Stimulated activated memory B cell treated with anti-CD40 and anti-IgM and Interleukin-4, amounts not matched to agents 10 μg/mL and 1 μg/mL and 100 μg/mL, for 72 hours (primary cell): ENCODE results near the gene CYYR1.
"Not testable (repeated sequence)": the region's sequence is repeated elsewhere in the genome, so short reads cannot be mapped to it uniquely, and the experiment has no call there.

Experiments
- ATAC-seq: fragments of 150-1000 bp; cut with Tn5 transposase; 2 replicates; pipeline ENCODE4 v1.10.0; 2021
- H3K27ac Mint-ChIP-seq: one replicate; pipeline ENCODE4 v1.8.0; 2022; ENCODE audit warnings: mild to moderate bottlenecking, mixed read lengths
- H3K27me3 Mint-ChIP-seq: one replicate; pipeline ENCODE4 v1.8.0; 2022; ENCODE audit warnings: mixed read lengths
- H3K36me3 Mint-ChIP-seq: one replicate; pipeline ENCODE4 v1.8.0; 2022; ENCODE audit warnings: mixed read lengths
- H3K4me1 Mint-ChIP-seq: one replicate; pipeline ENCODE4 v1.8.0; 2022; ENCODE audit warnings: mixed read lengths
- H3K4me3 Mint-ChIP-seq: one replicate; pipeline ENCODE4 v1.8.0; 2022; ENCODE audit warnings: mild to moderate bottlenecking, moderate library complexity, mixed read lengths
- H3K9me3 Mint-ChIP-seq: one replicate; pipeline ENCODE4 v1.8.0; 2022; ENCODE audit warnings: mixed read lengths

Gene CYYR1

GRCh38 chr21:26487981-26488480 is 85.1 kb downstream of the CYYR1 start:
- H3K4me1 Mint-ChIP-seq = no peaks in the 10 kb centered on the region
- no peak overlapping the region for H3K4me3 Mint-ChIP-seq
- no peak for ATAC-seq
- H3K27me3 Mint-ChIP-seq = no peaks in the 10 kb centered on the region
- H3K36me3 Mint-ChIP-seq = no peaks in the 10 kb centered on the region
- H3K27ac Mint-ChIP-seq = no peak overlapping the region
- peaks cover 2% of the 10 kb centered on the region for H3K9me3 Mint-ChIP-seq

DNA sequence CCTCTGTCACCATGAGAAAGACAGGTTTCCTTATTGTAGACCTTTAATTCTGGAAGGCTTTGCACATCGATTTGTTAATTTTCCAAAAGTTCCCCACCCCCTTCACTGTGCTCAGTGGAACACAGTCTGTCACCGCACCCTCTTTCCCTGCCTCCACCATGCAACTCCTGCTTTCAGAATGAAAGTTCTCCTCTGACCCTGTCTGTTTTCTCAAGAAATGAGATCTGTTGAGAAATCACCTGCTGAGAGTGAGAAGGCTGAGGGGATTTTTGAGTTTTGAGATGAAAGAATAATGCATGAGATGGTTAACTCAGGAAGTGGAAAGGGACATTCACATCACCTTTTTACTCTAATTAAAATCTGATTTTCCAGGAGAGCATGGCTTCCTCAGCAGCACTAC is 99.6 kb downstream of the CYYR1 start:
- no peak for ATAC-seq
- no peak overlapping the region for H3K27ac Mint-ChIP-seq
- H3K9me3 Mint-ChIP-seq = peaks cover 8% of the 10 kb centered on the region
- H3K36me3 Mint-ChIP-seq = no peaks in the 10 kb centered on the region
- H3K27me3 Mint-ChIP-seq = no peaks in the 10 kb centered on the region
- H3K4me1 Mint-ChIP-seq = no peaks in the 10 kb centered on the region
- no peak overlapping the region for H3K4me3 Mint-ChIP-seq

- no peak overlapping the region for H3K4me3 Mint-ChIP-seq
- H3K4me1 Mint-ChIP-seq = no peaks in the 10 kb centered on the region
- H3K36me3 Mint-ChIP-seq = no peaks in the 10 kb centered on the region
- no peak overlapping the region for H3K27ac Mint-ChIP-seq
- no peaks in the 10 kb centered on the region for H3K27me3 Mint-ChIP-seq
- ATAC-seq = no peak
- peaks cover 8% of the 10 kb centered on the region for H3K9me3 Mint-ChIP-seq
Measured at GRCh38 chr21:26471099-26471471, 102.0 kb downstream of the CYYR1 start.

GRCh38 chr21:26470351-26471098 is 102.6 kb downstream of the CYYR1 start:
- Mint-ChIP-seq H3K4me3 (no peak overlapping the region), H3K27me3 (no peaks in the 10 kb centered on the region), H3K4me1 (no peaks in the 10 kb centered on the region), H3K9me3 (peaks cover 8% of the 10 kb centered on the region), H3K36me3 (no peaks in the 10 kb centered on the region), H3K27ac (no peak overlapping the region)
- ATAC-seq = no peak

GRCh38 chr21:26469789-26470188 is 103.3 kb downstream of the CYYR1 start:
- no peak overlapping the region for H3K27ac Mint-ChIP-seq
- no peaks in the 10 kb centered on the region for H3K36me3 Mint-ChIP-seq
- H3K9me3 Mint-ChIP-seq = peaks cover 8% of the 10 kb centered on the region
- ATAC-seq = no peak
- H3K27me3 Mint-ChIP-seq = no peaks in the 10 kb centered on the region
- H3K4me3 Mint-ChIP-seq = no peak overlapping the region
- no peaks in the 10 kb centered on the region for H3K4me1 Mint-ChIP-seq

DNA sequence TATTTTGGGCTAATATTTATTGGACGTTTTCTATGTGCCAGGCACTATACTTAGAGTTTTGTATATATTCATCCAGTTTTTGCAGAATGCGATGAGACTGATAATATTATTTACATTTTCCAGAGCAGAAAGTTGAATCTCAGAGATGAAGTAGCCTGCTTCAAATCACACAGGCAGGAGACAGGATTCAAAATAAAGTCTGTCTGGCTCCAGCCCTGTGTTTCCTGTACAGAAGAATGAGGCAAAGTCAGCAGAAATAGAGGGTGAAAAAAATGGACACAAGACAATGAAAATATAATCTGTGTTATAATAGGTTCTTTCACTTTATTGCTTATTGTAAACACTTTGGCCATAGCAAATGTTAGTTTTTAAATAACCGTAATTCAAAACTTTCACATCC is 107.2 kb downstream of the CYYR1 start:
- no peak for ATAC-seq
- Mint-ChIP-seq H3K27ac (no peak overlapping the region), H3K4me3 (no peak overlapping the region), H3K27me3 (no peaks in the 10 kb centered on the region), H3K36me3 (no peaks in the 10 kb centered on the region), H3K4me1 (no peaks in the 10 kb centered on the region), H3K9me3 (peaks cover 4% of the 10 kb centered on the region)

- no peak overlapping the region for H3K27ac Mint-ChIP-seq
- H3K27me3 Mint-ChIP-seq = no peaks in the 10 kb centered on the region
- no peaks in the 10 kb centered on the region for H3K36me3 Mint-ChIP-seq
- H3K4me1 Mint-ChIP-seq = no peaks in the 10 kb centered on the region
- H3K9me3 Mint-ChIP-seq = peaks cover 4% of the 10 kb centered on the region
- H3K4me3 Mint-ChIP-seq = no peak overlapping the region
- ATAC-seq = no peak
Measured at GRCh38 chr21:26461500-26461899, 111.6 kb downstream of the CYYR1 start.

GRCh38 chr21:26460621-26461020 is 112.5 kb downstream of the CYYR1 start:
- Mint-ChIP-seq H3K4me1 (no peaks in the 10 kb centered on the region), H3K27me3 (no peaks in the 10 kb centered on the region), H3K4me3 (no peak overlapping the region), H3K27ac (no peak overlapping the region), H3K9me3 (peaks cover 4% of the 10 kb centered on the region), H3K36me3 (no peaks in the 10 kb centered on the region)
- no peak for ATAC-seq

- H3K4me1 Mint-ChIP-seq, ATAC-seq, H3K27ac Mint-ChIP-seq, H3K27me3 Mint-ChIP-seq, H3K36me3 Mint-ChIP-seq, H3K4me3 Mint-ChIP-seq, H3K9me3 Mint-ChIP-seq: not testable (repeated sequence)
Measured at GRCh38 chr21:26458854-26459253, 114.2 kb downstream of the CYYR1 start.

- Mint-ChIP-seq H3K36me3 (no peaks in the 10 kb centered on the region), H3K9me3 (peaks cover 4% of the 10 kb centered on the region), H3K4me1 (no peaks in the 10 kb centered on the region), H3K27me3 (no peaks in the 10 kb centered on the region), H3K4me3 (no peak overlapping the region), H3K27ac (no peak overlapping the region)
- ATAC-seq = no peak
Measured at GRCh38 chr21:26457817-26458216, 115.3 kb downstream of the CYYR1 start.

DNA sequence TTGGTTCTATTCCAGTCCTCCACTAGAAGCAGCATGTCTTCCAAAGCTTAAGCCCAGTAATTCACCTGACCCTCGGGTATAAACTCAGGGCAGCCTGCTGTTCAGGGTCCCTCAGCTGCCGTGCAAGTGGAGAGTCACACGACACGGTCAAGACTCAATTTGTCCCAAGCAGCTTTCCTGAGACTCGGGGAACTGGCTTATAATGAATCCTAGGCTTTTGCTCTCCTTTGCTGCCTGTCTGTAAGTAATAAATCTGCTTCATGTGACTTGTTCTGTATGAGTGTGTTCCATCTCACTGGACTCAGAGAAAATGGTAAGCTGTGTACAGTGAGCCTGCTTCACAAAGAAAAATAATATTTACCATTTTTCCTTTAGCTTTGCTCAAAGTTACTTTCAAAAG is 119.8 kb downstream of the CYYR1 start:
- Mint-ChIP-seq H3K4me1 (no peaks in the 10 kb centered on the region), H3K27me3 (no peaks in the 10 kb centered on the region), H3K36me3 (no peaks in the 10 kb centered on the region), H3K9me3 (no peaks in the 10 kb centered on the region), H3K27ac (no peak overlapping the region), H3K4me3 (no peak overlapping the region)
- no peak for ATAC-seq

- H3K27me3 Mint-ChIP-seq = no peaks in the 10 kb centered on the region
- H3K4me3 Mint-ChIP-seq = no peak overlapping the region
- ATAC-seq = no peak
Measured at GRCh38 chr21:26451081-26451740, 121.9 kb downstream of the CYYR1 start.

GRCh38 chr21:26449161-26449560 is 123.9 kb downstream of the CYYR1 start:
- Mint-ChIP-seq H3K4me3 (no peak overlapping the region), H3K4me1 (no peaks in the 10 kb centered on the region), H3K27me3 (no peaks in the 10 kb centered on the region), H3K27ac (no peak overlapping the region), H3K36me3 (no peaks in the 10 kb centered on the region), H3K9me3 (no peaks in the 10 kb centered on the region)
- no peak for ATAC-seq

More at GRCh38 chr21:26451081-26451740, 121.9 kb downstream of the CYYR1 start:
- Mint-ChIP-seq H3K9me3 (no peaks in the 10 kb centered on the region), H3K27ac (no peak overlapping the region), H3K36me3 (no peaks in the 10 kb centered on the region), H3K4me1 (no peaks in the 10 kb centered on the region)

DNA sequence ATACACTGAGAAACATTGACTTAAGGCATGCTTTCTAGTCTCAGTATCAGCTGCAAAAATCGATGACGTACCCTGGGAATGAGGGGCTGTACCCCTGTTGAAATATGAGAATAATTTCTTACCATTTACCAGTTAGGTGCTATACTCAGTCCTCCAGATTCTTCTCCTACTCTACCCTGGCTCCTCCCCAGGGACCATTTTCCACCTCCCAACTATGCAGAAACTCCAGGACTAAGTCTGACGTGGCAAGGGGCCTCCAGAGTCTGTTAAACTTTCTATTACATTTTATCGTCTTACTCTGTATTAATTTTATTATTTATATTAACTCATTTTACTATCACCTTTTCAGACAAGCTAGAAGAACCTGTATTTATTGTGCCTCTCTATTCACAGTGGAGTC is 124.3 kb downstream of the CYYR1 start:
- Mint-ChIP-seq H3K27ac (no peak overlapping the region), H3K9me3 (no peaks in the 10 kb centered on the region), H3K27me3 (no peaks in the 10 kb centered on the region), H3K4me3 (no peak overlapping the region), H3K36me3 (no peaks in the 10 kb centered on the region), H3K4me1 (no peaks in the 10 kb centered on the region)
- no peak for ATAC-seq

DNA sequence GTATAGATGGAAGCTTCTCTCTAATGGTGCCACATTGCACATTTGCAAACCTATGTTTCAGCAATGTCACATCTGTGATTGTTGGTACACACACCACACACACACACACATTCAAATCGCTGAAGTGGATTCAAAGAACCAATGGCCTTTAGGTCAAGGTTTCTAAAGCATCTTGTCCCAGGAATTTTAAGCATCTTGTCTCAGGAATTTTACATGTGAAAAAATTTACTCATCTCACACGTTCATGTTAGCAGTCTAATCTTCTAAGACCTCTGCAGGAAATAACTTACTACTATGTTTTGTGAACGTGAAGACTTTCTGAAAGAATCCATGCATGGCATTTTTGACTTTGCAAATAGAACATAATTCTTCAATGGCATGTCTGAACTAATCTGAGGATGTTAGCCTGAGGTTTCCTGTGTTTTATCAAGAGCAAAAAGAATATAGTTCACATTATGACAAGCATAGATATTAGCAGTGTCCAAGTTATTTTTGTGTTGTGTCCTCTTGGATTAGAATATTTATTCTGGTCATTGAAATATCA is 125.1 kb downstream of the CYYR1 start:
- ATAC-seq = no peak
- H3K27me3 Mint-ChIP-seq = no peaks in the 10 kb centered on the region

DNA sequence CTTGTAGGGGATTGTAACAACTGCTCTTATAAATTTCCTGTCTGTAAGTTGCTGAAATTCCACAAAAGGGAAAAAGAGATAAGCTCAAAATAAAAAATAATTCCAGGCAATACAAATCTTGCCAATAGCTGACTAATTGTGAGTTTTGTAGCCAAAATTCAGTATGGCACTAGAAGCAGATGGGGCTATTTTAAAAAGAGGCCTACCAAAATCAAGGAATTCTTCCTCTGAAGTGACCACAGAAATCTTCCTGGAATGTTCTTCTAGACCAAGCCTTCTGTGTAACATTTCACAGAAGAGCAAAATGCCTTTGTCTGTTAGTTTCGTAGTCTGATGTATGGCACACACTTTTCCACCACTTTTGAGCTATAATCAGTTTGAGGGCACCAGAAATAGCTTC is 127.6 kb downstream of the CYYR1 start:
- Mint-ChIP-seq H3K36me3 (no peaks in the 10 kb centered on the region), H3K4me1 (no peaks in the 10 kb centered on the region), H3K27me3 (no peaks in the 10 kb centered on the region), H3K4me3 (no peak overlapping the region), H3K9me3 (no peaks in the 10 kb centered on the region), H3K27ac (no peak overlapping the region)
- ATAC-seq = no peak

More for the DNA sequence above, 125.1 kb downstream of the CYYR1 start:
- Mint-ChIP-seq H3K9me3 (no peaks in the 10 kb centered on the region), H3K27ac (no peak overlapping the region), H3K36me3 (no peaks in the 10 kb centered on the region), H3K4me3 (no peak overlapping the region), H3K4me1 (no peaks in the 10 kb centered on the region)
